Right lobe of liver (tissue), 6 donors: ENCODE results near the gene CD3E. TPM values are rescaled to one million over a fixed set of nuclear protein-coding genes. Genes with fewer than 3 reads are reported as not detected.

Experiments
- ATAC-seq, 4 donors: fragments of 200-7000 bp; cut with Tn5 transposase; one replicate each; pipeline ENCODE4 v1.9.1; 2020; ENCODE audit warnings: mild to moderate bottlenecking in 4 of 4, moderate library complexity in 4 of 4
- DNase-seq, 3 donors: peaks; one replicate each; pipeline ENCODE4 v3.0.0-alpha.2; 2020
- H3K27ac ChIP-seq, 3 donors: fragments of 200-600 bp; one replicate each; pipeline ENCODE4 v1.8.0; 2022
- H3K27me3 ChIP-seq, 2 donors: fragments of 200-600 bp; one replicate each; pipeline ENCODE4 v1.8.0; 2022
- H3K36me3 ChIP-seq, 4 donors: fragments of 200-600 bp; sonication (generic) in 1 of 4; one replicate each; pipeline versions ENCODE4 v1.5.1 to v1.8.0; 2017 to 2022; ENCODE audit warnings: control low read depth in 1 of 4
- H3K4me1 ChIP-seq, 4 donors: fragments of 200-600 bp; sonication (generic) in 1 of 4; one replicate each; pipeline versions ENCODE4 v1.5.1 to v1.8.0; 2017 to 2022; ENCODE audit warnings: control low read depth in 1 of 4
- H3K4me3 ChIP-seq, 3 donors: fragments of 200-600 bp; one replicate each; pipeline ENCODE4 v1.8.0; 2022
- H3K9me3 ChIP-seq, 4 donors: fragments of 200-600 bp; sonication (generic) in 1 of 4; one replicate each; pipeline versions ENCODE4 v1.5.1 to v1.8.0; 2017 to 2022; ENCODE audit warnings: control low read depth in 1 of 4
- CTCF ChIP-seq, 4 donors: fragments of 200-600 bp in 3 of 4; fragments of 450-650 bp in 1 of 4; IDR thresholded peaks; one replicate each; pipeline versions ENCODE4 v1.5.1 to v1.8.0; 2016 to 2022; ENCODE audit warnings: antibody characterized with exemption in 4 of 4, mild to moderate bottlenecking in 2 of 4
- POLR2A ChIP-seq: fragments of 450-650 bp; IDR thresholded peaks from one replicate; pipeline ENCODE4 v1.6.1; 2017; ENCODE audit warnings: antibody characterized with exemption, mild to moderate bottlenecking
- WGBS: methylation state at CpG from one replicate; pipeline ENCODE4 v1.1.6; 2018; ENCODE audit warnings: low coverage, low lambda C conversion rate; ENCODE audit not compliant: insufficient coverage; ENCODE audit errors: missing lambda C conversion rate; 5-methylcytosine and 5-hydroxymethylcytosine counted together
- intact Hi-C, 2 donors: fragments of 100-400 bp; cut with DNase I; formaldehyde crosslinking; loops; one replicate each; pipeline versions ENCODE4 v1.11.2 to v1.14.1; 2022
- total RNA-seq, 6 experiments: library from RNA; depleted of rRNA in 2 of 6; stranded (reverse); fragments of >200 nt in 2 of 6; fragmentation: NEBNext Ultra II Directional in 3 of 6; extraction: Animal tissue kit (Norgen Biotek cat#: 25700) in 3 of 6; gene quantifications; one replicate each; pipeline versions ENCODE4 v1.1.0 to v1.2.4, GENCODE V29; 2016 to 2023
- donor health status: DM: no; HTN: yes; CAD: no.
- donor health status: DM: no; HTN: no; CAD: no.
- donor health status: DM: no; HTN: no; CAD: no.
- donor health status: DM: no; HTN: yes; CAD: no.
- donor health status: DM: no; HTN: yes; CAD: no.

The CD3E gene
- total RNA-seq, 6 experiments from 2014 or later: 0.55 to 1.5 (median 0.90) TPM

GRCh38 chr11:118325283-118325682 is 20.8 kb downstream of the CD3E start:
- Histone ChIP-seq H3K36me3 (no peaks in the 10 kb centered on the region), H3K9me3 (no peaks in the 10 kb centered on the region), H3K27ac (no peak overlapping the region), H3K27me3 (no peaks in the 10 kb centered on the region), H3K4me1 (peaks cover 0 to 14% (median 7%) of the 10 kb centered on the region in 4 donors), H3K4me3 (no peak overlapping the region)
- no peak for ATAC-seq
- intact Hi-C loops: no loop called here
- no peak for DNase-seq
- TF ChIP-seq POLR2A: no peak
- TF ChIP-seq CTCF (IDR thresholded peaks at IDR 0.05): no peak

- Histone ChIP-seq H3K27ac (no peak overlapping the region), H3K4me3 (no peak overlapping the region), H3K27me3 (no peaks in the 10 kb centered on the region), H3K36me3 (no peaks in the 10 kb centered on the region), H3K4me1 (no peaks in the 10 kb centered on the region), H3K9me3 (no peaks in the 10 kb centered on the region)
- intact Hi-C loops: no loop called here
- DNase-seq (no peak), ATAC-seq (no peak)
- TF ChIP-seq CTCF (IDR thresholded peaks at IDR 0.05): no peak
- TF ChIP-seq POLR2A: no peak
These were observed 24.2 kb downstream of the CD3E start for GRCh38 chr11:118328745-118329144.

- no peaks in the 10 kb centered on the region for H3K27me3 ChIP-seq
- H3K4me3 ChIP-seq: no peak overlapping the region
- no peaks in the 10 kb centered on the region for H3K9me3 ChIP-seq
- intact Hi-C loops: no loop called here
- TF ChIP-seq POLR2A (no peak), CTCF (IDR thresholded peaks at IDR 0.05) (no peak)
- 60% methylated on average over 1 of the region's 1 CpG for WGBS
- ATAC-seq: no peak
- H3K27ac ChIP-seq: no peak overlapping the region
- DNase-seq: no peak
- no peaks in the 10 kb centered on the region for H3K36me3 ChIP-seq
- H3K4me1 ChIP-seq: no peaks in the 10 kb centered on the region
These were observed 30.2 kb downstream of the CD3E start for GRCh38 chr11:118334745-118335144.

GRCh38 chr11:118338637-118339061 is 34.1 kb downstream of the CD3E start:
- no peak overlapping the region for H3K27ac ChIP-seq
- TF ChIP-seq CTCF (IDR thresholded peaks at IDR 0.05): no peak
- TF ChIP-seq POLR2A: no peak
- intact Hi-C loops: no loop called here
- H3K36me3 ChIP-seq: no peaks in the 10 kb centered on the region
- 60% methylated on average over 5 of the region's 7 CpGs for WGBS
- no peaks in the 10 kb centered on the region for H3K4me1 ChIP-seq
- ATAC-seq (peak in 3 of 4 donors; percentile 33 to 54 (median 39)), DNase-seq (no peak)
- H3K27me3 ChIP-seq: no peaks in the 10 kb centered on the region
- no peak overlapping the region for H3K4me3 ChIP-seq
- H3K9me3 ChIP-seq: no peaks in the 10 kb centered on the region

DNA sequence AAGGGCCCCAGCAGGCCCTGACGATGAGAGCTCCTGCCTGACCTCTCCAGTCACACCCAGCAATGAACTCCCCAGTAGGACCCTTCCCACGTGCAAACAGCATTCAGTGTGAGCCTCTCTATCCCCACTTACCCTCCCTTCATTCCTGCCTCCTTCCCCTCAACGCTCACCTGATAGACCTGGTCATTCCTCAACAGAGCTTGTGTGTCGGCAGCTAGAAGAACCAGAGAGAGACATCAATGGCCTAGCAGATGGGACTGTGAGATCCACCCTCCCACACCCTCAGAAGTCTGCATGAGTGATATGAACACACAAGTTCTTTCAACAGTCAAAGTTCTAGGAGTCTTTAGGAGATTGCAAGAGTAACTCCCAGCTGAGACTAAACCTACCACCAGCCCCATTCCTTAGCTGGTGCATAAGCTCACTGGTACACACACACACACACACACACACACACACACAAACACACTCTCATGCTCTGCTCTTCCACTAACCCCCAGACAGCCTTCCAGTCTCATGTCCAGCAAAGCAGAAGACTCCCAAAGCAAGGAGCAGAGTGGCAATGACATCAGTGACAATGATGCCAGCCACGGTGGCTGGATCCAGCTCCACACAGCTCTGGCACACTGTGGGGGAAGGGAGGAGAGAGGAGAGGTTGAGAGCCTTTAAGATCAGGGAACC is 34.9 kb downstream of the CD3E start:
- no peak overlapping the region for H3K27ac ChIP-seq
- intact Hi-C loops: no loop called here
- no peaks in the 10 kb centered on the region for H3K27me3 ChIP-seq
- no peaks in the 10 kb centered on the region for H3K4me1 ChIP-seq
- H3K4me3 ChIP-seq: no peak overlapping the region
- WGBS: 100% methylated on average over 2 of the region's 5 CpGs
- TF ChIP-seq CTCF (IDR thresholded peaks at IDR 0.05): no peak
- TF ChIP-seq POLR2A: no peak
- DNase-seq (no peak), ATAC-seq (no peak)
- no peaks in the 10 kb centered on the region for H3K9me3 ChIP-seq
- no peaks in the 10 kb centered on the region for H3K36me3 ChIP-seq
